HG03108 (cell line): Measurements from ENCODE around the gene ZNF79.

Experiments
- ATAC-seq: cut with Tn5 transposase; IDR thresholded peaks from one replicate; pipeline ENCODE4 v1.9.1; 2021; ENCODE audit warnings: moderate library complexity; ENCODE audit not compliant: unreplicated experiment

The ZNF79 gene

DNA sequence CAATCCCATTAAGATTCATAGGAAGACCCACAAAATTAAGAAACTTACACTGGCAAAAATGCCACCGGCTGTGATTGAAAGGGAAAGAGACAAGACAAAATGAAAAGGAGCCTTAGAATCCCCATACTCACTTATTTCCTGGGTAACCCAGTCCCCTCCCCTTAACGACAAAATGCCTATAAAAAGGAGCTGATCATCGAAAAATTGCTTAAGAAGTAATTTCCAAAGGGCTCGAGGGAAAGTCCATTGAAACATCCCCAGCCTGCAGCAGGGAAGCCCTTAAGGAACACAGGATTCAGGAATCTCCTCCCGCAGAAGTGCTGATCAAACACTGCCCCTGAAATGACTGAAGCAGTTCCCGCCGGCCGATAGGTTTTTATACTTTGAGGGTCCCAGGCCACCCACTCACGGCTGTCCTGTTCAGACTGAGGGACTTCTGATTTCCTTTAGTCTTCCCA lies 677 bp upstream of the ZNF79 start:
- ATAC-seq, result no peak

DNA sequence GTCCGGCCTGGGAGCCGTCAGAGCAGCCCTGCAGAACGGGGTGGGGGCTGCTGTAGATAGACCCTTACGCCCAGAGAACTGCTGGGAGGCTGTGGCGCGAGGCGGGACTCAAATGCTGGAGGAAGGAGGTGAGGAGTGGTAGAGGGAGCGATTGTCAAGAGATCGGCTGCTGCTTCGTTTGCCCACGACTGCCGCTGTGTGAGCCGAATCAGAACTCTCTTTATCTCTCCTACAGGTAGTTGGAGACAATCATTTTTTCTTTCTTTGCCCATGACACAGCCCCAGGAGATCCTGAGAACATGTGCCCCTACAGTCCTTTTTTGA lies 456 bp downstream of the ZNF79 start:
- ATAC-seq, result peak; percentile 8

DNA sequence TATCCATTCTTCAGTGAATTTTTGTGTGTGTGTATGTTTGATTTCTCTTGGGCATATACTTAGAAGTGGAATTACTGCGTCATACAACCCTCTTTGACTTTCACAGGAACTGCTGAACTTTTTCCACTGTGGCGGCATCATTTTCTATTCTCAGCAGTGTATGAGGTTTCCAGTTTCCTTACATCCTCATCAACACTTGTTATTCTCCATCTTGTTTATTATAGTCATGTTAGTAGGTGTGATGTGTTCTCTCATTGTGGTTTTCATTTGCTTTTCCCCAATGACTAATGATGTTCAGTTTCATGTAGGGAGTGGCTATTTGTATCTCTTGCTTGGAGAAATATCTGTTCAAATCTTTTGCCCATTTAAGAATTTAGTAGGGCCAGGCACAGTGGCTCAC lies 2.6 kb downstream of the ZNF79 start:
- ATAC-seq, result no peak

DNA sequence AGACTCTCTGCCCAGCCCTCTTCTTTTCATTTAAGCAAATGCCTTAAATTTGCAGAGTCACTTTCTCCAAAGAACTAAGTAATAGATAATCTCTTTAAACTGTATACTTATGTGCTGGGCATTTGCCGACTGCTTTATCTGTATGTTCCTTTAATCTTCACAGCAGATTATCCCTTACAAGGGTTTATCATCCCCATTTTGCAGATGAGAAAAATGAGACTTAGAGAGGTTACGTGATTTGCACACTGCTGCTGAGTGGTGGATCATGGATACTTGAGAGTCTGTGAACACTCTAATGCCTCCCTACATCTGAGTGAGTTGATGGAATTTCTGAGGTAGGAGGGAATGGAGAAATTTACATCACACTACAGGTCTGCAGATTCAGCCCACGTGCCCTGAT lies 4.2 kb downstream of the ZNF79 start:
- no peak for ATAC-seq

DNA sequence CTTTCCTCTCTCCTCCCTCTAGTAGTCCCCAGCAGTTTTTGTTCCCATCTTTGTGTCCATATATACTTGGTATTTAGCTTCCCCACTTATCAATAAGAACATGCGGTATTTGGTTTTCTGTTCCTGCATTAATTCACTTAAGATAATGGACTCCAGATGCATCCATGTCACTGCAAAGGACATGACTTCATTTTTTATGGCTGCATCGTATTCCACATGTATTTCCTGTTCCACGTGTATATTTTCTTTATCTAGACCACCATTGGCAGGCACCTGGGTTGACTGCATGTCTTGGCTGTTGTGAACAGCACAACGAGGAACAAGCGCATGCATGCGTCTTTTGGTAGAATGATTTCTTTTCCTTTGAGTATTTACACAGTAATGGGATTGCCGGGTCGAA lies 6.2 kb downstream of the ZNF79 start:
- ATAC-seq, result no peak

DNA sequence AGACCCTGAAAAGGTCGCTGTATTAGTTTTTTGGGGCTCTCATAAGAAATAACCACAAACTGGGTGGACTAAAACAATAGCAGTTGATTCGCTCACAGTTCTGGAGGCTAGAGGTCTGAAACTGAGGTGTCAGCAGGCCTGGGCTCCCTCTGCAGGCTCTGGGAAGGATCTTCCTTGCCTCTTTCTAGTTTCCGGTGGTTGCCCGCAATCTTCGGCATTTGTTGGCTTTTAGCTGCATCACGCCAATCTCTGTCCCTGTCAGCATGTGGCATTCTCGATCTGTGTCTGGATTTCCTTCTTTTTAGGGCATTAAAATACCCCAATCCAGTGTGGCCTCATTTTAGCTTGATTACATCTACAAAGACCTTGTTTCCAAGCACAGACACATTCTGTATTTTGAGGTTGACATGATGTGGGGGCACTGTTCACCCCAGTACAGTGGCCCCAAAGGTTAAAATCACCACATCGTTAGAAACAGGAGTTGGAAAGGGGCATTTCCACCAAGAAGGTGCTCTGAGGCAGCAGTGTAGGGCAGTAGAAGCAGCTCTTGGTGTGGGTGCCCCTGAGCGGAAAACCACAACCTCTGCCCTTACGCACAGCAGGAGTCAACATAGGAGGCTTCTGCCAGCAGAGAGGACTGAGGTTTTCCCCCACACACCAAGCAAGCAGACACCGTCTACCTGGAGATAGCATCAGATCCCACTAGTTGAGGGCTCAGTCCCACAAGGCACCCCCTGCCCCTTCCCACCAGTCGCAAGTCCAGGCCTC lies 13.5 kb downstream of the ZNF79 start:
- ATAC-seq, result no peak

DNA sequence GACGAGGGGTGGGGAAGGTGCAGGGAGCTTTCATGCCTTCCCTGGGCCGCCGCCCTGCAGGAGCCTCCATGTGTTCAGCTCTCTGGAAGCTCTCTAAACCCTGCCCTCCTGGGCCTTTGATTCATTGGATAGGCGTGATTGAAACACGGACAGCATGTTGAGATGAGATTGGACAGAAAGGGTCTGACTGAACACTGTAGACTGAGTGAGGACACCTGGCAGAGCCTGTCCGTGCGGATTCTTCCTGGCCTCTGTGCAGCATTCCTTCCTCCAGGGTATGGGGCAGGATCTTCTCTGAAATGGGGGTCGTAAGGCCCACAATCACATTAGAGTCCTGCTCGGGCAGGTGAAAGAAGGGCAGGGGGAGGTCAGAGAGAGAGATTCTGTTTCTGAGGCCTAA lies 14.2 kb downstream of the ZNF79 start:
- ATAC-seq, result no peak

DNA sequence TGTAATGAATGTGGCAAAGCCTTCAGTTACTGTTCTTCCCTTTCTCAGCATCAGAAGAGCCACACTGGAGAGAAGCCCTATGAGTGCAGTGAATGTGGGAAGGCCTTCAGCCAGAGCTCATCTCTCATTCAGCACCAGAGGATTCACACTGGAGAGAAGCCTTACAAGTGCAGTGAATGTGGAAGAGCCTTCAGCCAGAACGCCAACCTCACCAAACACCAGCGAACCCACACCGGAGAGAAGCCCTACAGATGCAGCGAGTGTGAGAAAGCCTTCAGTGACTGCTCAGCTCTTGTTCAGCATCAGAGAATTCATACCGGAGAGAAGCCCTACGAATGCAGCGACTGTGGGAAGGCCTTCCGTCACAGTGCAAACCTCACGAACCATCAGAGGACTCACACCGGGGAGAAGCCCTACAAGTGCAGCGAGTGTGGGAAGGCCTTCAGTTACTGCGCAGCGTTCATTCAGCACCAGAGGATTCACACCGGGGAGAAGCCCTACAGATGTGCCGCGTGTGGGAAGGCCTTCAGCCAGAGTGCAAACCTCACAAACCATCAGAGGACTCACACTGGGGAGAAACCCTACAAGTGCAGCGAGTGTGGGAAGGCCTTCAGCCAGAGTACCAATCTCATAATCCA lies 20.2 kb downstream of the ZNF79 start:
- no peak for ATAC-seq

DNA sequence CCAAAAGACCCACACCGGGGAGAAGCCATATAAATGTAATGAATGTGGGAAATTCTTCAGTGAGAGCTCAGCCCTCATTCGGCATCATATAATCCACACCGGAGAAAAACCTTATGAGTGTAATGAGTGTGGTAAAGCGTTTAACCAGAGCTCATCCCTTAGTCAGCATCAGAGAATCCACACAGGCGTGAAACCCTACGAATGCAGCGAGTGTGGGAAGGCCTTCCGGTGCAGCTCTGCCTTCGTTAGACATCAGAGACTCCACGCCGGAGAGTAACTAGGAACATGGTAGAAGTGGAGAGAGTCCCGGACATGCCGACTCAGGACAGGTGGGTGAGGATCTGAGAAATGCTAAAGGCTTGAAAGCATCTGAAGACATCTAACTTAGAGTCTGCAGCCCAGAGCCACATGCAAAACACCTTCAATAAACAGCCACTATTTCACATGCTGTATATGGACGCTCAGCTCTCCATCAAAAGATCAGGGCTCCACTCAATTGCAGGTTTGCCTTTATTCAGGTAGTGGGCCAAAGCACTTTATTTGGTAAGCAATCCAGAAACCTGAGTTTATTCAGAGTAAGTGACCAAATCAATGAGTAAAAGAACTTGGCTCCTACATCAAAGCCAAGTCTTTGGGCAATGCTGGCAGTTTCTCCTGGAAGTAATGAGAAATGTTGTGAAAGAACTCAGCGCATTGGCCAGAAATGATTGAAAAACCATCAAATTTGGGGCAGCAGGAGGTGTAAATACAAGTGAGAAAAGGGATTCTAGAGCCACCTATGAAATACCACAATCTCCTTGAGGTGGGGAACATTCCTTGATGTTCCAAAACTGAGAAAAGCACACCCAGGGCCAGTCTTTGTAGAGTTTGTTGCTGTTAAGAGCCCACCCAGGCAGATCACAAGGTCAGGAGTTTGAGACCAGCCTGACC lies 21.0 kb downstream of the ZNF79 start:
- no peak for ATAC-seq

DNA sequence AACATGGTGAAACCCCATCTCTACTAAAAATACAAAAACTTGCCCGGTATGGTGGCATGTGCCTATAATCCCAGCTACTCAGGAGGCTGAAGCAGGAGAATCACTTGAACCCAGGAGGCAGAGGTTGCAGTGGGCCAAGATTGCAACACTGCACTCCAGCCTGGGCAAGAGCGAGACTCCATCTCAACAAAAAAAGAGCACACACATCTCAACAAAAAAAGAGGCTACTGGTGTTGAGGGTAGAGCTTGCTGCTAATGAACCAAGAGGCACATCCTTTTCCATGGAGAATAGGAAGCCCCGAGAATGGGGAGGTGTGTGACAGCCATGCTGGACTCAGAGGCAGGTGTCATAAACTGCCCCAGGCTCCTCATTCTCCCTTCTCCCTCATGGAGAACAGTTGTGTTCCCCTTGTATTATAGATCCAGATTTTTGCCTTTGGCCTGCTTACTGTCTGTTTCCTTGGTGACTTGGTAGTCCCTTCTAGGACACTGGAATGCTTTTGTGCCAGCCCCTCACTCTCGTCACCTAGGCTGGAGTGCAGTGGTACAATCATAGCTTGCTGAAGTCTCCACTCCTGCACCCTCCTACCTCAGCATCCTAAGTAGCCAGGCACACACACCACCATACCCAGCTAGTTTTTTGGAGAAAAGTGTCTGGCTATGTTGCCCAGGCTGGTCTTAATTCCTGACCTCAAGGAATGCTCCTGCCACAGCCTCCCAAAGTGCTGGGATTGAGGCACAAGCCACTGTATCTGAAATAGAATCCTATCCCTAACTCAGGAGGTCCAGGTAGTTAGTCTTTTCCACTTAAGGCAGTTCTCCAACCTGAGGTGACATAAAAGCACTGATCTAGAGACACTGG lies 21.9 kb downstream of the ZNF79 start:
- ATAC-seq, result no peak

DNA sequence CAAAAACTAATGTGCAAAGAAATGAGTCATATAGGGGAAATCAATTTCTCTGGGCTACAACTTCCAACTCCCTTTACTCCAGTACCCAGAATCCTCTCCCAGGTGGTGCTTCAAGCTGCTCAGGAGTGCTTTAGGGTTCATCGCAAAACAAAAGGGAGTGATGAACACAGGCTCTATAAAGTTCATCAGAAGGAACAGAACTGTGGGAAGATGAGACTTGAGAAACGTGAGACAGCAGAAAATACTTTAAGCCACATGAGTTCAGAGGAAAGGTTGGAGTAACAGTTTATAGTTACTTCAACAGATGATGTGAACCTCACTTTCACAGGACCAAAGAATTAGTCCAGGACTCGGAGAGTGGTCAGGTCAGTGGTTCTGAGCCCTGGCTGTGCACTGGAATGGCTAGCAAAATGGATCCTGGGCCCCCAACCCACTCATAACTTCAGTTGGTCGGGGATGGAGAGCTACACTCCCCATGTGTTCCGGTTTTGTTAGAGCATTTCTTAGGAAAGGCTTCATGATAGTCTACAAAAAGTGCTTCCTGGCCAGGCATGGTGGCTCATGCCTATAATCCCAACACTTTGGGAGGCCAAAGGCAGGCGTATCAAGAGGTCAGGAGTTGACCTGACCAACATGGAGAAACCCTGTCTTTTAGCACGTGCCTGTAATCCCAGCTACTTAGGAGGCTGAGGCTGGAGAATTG lies 22.7 kb downstream of the ZNF79 start:
- no peak for ATAC-seq

DNA sequence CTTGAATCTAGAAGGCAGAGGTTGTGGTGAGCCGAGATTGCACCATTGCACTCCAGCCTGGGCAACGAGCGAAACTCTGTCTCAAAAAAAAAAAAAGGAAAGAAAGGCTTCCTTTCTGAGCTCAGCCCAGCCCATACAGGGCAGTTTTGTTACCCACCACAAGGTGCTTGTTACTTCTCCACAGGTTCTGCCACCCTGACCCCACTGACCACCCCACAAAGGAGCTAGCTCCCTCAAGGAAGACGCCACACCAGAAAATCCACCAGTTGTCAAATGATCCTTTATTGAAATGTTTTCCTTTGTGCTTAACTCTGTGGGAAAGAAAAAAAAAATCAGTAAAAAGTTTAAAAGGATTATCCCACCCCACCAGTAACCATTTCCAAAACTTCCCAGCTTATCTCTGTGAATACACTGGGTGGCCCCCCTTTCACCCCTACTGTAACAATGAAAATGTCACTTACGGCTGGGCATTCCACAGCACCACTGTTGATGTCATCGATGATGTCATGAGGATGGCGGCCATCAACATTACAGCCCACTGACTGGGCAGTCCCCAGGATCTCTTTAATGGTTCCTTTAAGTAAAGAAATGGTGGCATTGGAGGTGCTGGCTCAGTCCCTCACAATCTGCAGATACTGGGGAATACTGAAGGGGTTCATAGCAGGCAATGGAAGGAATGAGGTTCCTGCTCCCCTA lies 23.4 kb downstream of the ZNF79 start:
- ATAC-seq, result no peak

DNA sequence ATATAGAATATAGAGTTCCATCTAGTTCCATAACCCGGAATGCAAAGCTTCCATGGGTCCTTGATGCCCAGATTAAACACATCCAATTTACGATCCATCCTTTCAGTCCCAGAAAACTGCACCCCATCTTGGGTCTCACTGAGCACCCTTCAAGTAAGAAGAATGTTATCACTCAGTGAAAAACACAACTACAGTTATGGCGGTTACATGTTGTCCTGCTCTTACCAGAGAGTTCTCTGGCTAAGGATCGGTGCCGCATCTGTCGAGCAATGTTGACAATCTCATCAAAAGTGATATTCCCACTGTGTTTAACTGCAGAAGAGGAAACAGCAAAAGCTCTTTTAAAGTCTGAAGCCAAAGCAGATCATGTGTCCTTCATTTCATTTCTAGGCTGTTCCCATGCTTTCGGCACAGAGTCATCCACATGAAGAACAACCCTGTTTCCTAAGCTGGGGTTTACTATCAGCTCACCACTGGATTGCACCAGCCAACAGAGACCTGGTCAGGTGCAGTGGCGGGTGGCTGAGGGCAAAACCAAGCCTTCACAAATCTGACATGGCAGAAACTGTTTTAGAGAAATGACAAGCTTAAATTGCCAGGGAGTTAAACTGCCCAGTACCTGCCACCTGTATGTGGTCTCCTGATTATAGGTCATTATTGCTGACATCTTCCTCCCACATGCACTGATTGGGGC lies 24.1 kb downstream of the ZNF79 start:
- no peak for ATAC-seq

DNA sequence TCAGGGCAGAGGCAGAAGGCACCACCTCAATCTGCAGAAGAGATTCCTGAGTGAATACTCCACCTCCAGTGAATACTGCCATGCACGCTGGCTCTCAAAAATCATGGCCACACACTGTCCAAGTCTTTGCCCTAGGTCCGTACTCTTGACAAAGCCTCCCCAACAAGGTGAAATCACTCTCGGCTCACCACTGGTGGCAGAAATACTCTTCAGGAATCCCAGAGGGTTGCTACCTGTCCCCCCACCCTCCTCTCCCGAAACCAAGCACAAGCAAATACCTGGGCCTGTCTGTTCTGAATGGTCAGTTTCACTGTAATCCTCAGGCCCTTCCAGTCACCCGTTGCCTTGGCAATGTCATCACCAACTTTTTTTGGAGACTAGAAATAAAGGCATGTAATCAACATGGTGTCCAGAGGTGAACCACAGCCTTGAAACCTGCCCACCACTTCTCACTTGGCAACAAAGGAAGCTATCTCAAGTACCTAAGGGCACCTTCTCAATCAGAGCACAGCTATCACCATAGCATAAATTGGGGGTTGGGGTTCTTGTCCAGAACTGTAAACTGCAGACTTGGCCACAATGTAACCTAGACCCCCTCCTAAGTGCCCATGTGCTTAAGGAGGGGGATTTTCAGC lies 25.3 kb downstream of the ZNF79 start:
- no peak for ATAC-seq

DNA sequence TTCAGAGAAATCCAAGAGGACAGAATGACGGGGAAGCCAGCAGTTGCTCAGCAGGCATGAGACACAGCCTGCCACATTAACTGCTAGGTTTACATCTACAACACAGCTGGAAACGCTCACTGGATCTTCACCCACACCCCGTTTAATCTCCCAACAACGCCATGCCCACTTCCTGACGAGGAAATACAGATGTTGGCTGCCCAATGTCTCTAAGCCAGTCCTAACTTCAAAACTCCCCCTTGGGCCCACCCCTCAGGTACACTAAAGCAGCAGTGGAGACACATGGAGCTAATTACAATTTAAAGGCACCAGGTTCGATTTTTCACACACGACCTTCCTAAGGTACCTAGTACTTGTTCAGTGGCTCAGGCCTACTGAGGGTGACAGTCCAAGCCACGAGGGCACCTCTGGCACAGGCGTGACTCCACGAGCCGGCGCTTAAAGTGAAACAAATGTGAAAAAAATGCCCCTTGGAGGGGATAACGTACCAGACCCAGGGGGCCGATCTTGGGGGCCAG lies 26.1 kb downstream of the ZNF79 start:
- ATAC-seq, result no peak

DNA sequence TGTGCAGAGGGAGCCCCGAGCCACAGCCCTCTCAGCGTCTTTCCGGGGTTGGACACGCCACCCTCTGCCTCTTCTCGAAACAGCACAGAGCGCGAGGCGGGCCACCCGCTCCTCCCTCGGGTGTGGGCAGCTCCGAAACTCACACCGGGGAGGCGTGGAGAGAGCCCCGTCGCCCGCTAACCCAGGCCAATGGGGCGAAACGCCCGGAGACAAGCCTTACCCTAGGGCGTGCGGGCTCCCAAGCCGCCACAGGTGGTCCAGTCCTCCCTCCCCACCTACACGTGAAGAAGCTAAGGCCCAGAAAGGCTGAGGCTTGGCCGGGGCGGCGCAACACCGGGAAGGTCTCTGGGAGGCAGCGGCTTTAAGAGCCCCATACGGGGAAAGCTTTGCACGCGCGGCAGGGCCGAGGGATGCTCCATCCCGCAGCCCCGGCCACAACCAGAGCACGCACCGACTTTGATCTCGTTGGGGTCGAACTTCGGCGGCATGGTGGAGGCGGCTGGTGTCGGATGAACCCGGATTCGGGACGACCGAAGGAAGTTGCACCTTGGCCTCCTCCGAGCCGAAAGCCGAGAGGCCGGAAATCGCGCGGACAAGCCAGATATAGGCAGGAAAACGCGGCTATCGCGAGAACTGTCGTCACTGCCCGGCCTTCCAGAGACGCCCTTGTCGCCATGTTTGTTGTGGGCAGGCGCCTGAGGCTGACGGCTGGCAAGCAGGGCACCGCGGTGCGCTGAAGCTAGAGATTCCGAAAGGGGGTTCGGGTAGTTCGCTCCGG lies 26.8 kb downstream of the ZNF79 start, which contains the start of the genes LRSAM1 and RPL12:
Gene LRSAM1, plus strand, starts transcription at position 681 of the 778 bp plus-strand sequence. CDS start 3,018 bp downstream, outside the sequence.
Gene RPL12, minus strand, starts transcription at position 577 of the 778 bp plus-strand sequence. Its CDS starts 89 bp downstream, at position 488.
- peak; percentile 65 for ATAC-seq

DNA sequence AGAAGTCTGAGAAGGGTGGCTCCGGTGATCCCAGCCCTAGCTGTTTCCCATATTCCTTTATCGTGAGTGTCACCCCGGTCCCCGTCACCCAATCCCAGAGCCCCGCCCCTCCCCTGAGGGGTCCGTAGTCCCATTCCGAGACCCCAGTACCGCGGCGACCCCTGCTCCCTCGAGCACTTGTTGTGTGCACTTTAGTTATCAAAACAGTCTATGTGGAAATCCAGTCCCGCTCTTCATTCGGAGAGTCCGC lies 27.4 kb downstream of the ZNF79 start:
- peak; percentile 15 for ATAC-seq
